Islet precursor cell (in vitro differentiated cells): ENCODE measurements around the gene PPIE.

Experiments used
- DNase-seq: peaks from one replicate; pipeline ENCODE4 v3.0.0-alpha.2; 2018

PPIE gene

GRCh38 chr1:39720094-39720999 is 18.3 kb upstream of the PPIE start:
- DNase-seq: peak; percentile 52

- peak; percentile 38 for DNase-seq
Observed at GRCh38 chr1:39721664-39722063, 17.0 kb upstream of the PPIE start.

GRCh38 chr1:39722495-39722894 is 16.2 kb upstream of the PPIE start:
- peak; percentile 25 for DNase-seq

GRCh38 chr1:39726600-39726999 is 12.1 kb upstream of the PPIE start:
- no peak for DNase-seq

- DNase-seq: no peak
Observed at GRCh38 chr1:39727221-39727931, 11.3 kb upstream of the PPIE start.

GRCh38 chr1:39727932-39728317 is 10.8 kb upstream of the PPIE start:
- no peak for DNase-seq

- no peak for DNase-seq
Observed at GRCh38 chr1:39729030-39729429, 9.7 kb upstream of the PPIE start.

- no peak for DNase-seq
Observed at GRCh38 chr1:39729842-39730241, 8.8 kb upstream of the PPIE start.

GRCh38 chr1:39732730-39733129 is 6.0 kb upstream of the PPIE start:
- peak; percentile 11 for DNase-seq

GRCh38 chr1:39733161-39733560 is 5.5 kb upstream of the PPIE start:
- peak; percentile 44 for DNase-seq

- peak; percentile 2 for DNase-seq
Observed at GRCh38 chr1:39735731-39736130, 3.0 kb upstream of the PPIE start.

GRCh38 chr1:39737546-39738169 is 1.0 kb upstream of the PPIE start:
- DNase-seq: peak; percentile 28

GRCh38 chr1:39745016-39745670 is 6.5 kb downstream of the PPIE start:
- peak; percentile 15 for DNase-seq

- DNase-seq: peak; percentile 5
Observed at GRCh38 chr1:39751595-39751994, 12.9 kb downstream of the PPIE start.

- peak; percentile 38 for DNase-seq
Observed at GRCh38 chr1:39752703-39753102, 14.0 kb downstream of the PPIE start.

GRCh38 chr1:39753132-39754025 is 14.7 kb downstream of the PPIE start:
- peak; percentile 29 for DNase-seq

GRCh38 chr1:39754026-39754570 is 15.4 kb downstream of the PPIE start:
- no peak for DNase-seq

- DNase-seq: no peak
Observed at GRCh38 chr1:39754906-39755504, 16.3 kb downstream of the PPIE start.

GRCh38 chr1:39755965-39756659 is 17.4 kb downstream of the PPIE start:
- DNase-seq: no peak

GRCh38 chr1:39757501-39757900 is 18.8 kb downstream of the PPIE start:
- no peak for DNase-seq
